ENCODE data around the gene POLRMT. TPM values are rescaled to one million over a fixed set of nuclear protein-coding genes. Genes with fewer than 3 reads are reported as not detected.

Gene POLRMT
- polyA plus RNA-seq, 1 experiment, result 38.6 TPM

GRCh38 chr19:571566-571974 lies 61.8 kb downstream of the POLRMT start:
- no peaks in the 10 kb centered on the region for H3K27me3 ChIP-seq (ENCODE audit: control insufficient read depth, insufficient read depth, low read length)
- H3K36me3 ChIP-seq (ENCODE audit: control insufficient read depth, insufficient read depth, low read length), result no peaks in the 10 kb centered on the region
- peak overlapping the region; percentile 44 for H3K4me3 ChIP-seq (ENCODE audit: low read depth, low read length)
- no peak for TF ChIP-seq CTCF (IDR thresholded peaks at IDR 0.05; ENCODE audit: insufficient read depth, low read depth, low read length)
- POLR2A ChIA-PET, result interaction anchor here (0.7 kb wide), 1 partner anchor 40 kb away, joined by 4 read pairs; the partner anchor contains the start of gene CDC34
- no peak for DNase-seq (ENCODE audit: low read depth)
- CTCF ChIA-PET, result interaction anchor here (0.9 to 1.4 kb wide), 2 partner anchors 12 to 39 kb away, joined by 3 to 6 read pairs; partner anchors contain the start of gene CDC34

- TF ChIP-seq CTCF (IDR thresholded peaks at IDR 0.05; ENCODE audit: insufficient read depth, low read depth, low read length), result no peak
- Histone ChIP-seq H3K36me3 (ENCODE audit: control insufficient read depth, insufficient read depth, low read length) (no peaks in the 10 kb centered on the region), H3K4me3 (ENCODE audit: low read depth, low read length) (peak overlapping the region; percentile 44), H3K27me3 (ENCODE audit: control insufficient read depth, insufficient read depth, low read length) (no peaks in the 10 kb centered on the region)
- no peak for DNase-seq (ENCODE audit: low read depth)
- ChIA-PET POLR2A (no interaction called here), CTCF (interaction anchor here (0.9 kb wide), 1 partner anchor 13 kb away, joined by 3 read pairs; no protein-coding TSS in a partner anchor)
Observed at GRCh38 chr19:570937-571565, 62.3 kb downstream of the POLRMT start.

- H3K27me3 ChIP-seq (ENCODE audit: control insufficient read depth, insufficient read depth, low read length), result no peaks in the 10 kb centered on the region
- no peaks in the 10 kb centered on the region for H3K36me3 ChIP-seq (ENCODE audit: control insufficient read depth, insufficient read depth, low read length)
- H3K4me3 ChIP-seq (ENCODE audit: low read depth, low read length), result no peak overlapping the region
- POLR2A ChIA-PET, result no interaction called here
- CTCF ChIA-PET, result interaction anchor here (0.9 kb wide), 1 partner anchor 19 kb away, joined by 5 read pairs; no protein-coding TSS in a partner anchor
- DNase-seq (ENCODE audit: low read depth), result no peak
- TF ChIP-seq CTCF (IDR thresholded peaks at IDR 0.05; ENCODE audit: insufficient read depth, low read depth, low read length), result no peak
Observed at GRCh38 chr19:570251-570686, 63.1 kb downstream of the POLRMT start.

- Histone ChIP-seq H3K4me3 (ENCODE audit: low read depth, low read length) (no peak overlapping the region), H3K36me3 (ENCODE audit: control insufficient read depth, insufficient read depth, low read length) (no peaks in the 10 kb centered on the region), H3K27me3 (ENCODE audit: control insufficient read depth, insufficient read depth, low read length) (no peaks in the 10 kb centered on the region)
- ChIA-PET POLR2A (no interaction called here), CTCF (interaction anchor here (1.0 to 1.8 kb wide), 5 partner anchors 12 to 57 kb away, joined by 3 to 9 read pairs (median 4); partner anchors contain the start of gene CDC34)
- no peak for DNase-seq (ENCODE audit: low read depth)
- TF ChIP-seq CTCF (IDR thresholded peaks at IDR 0.05; ENCODE audit: insufficient read depth, low read depth, low read length), result no peak
Observed at GRCh38 chr19:567296-567900, 65.9 kb downstream of the POLRMT start.

Other genes starting within 250 kb of the POLRMT start
- gene C2CD4C, start 224.4 kb downstream of the POLRMT start, polyA plus RNA-seq (2011; rRNA removed), result 0.04 and 0.07 TPM in 2 replicates
- gene SHC2, start 172.5 kb downstream of the POLRMT start, polyA plus RNA-seq (2011; rRNA removed), result 1.3 and 3.4 TPM in 2 replicates
- 0.10 TPM in 1 of 2 replicates, not detected in the other for gene MADCAM1, start 137.1 kb downstream of the POLRMT start, polyA plus RNA-seq (2011; rRNA removed)
- gene TPGS1, start 126.0 kb downstream of the POLRMT start, polyA plus RNA-seq (2011; rRNA removed), result 4.5 and 6.8 TPM in 2 replicates
- gene CDC34, start 101.8 kb downstream of the POLRMT start, polyA plus RNA-seq (2011; rRNA removed), result 49.1 and 75.2 TPM in 2 replicates
- not detected in 2 replicates for gene GZMM, start 89.5 kb downstream of the POLRMT start, polyA plus RNA-seq (2011; rRNA removed)
- gene BSG, start 60.9 kb downstream of the POLRMT start, polyA plus RNA-seq (2011; rRNA removed), result 579 and 1,176 TPM in 2 replicates
- 0.83 and 1.5 TPM in 2 replicates for gene HCN2, start 43.7 kb downstream of the POLRMT start, polyA plus RNA-seq (2011; rRNA removed)
- 0.05 TPM in 1 of 2 replicates, not detected in the other for gene FGF22, start 6.3 kb upstream of the POLRMT start, polyA plus RNA-seq (2011; rRNA removed)
- gene RNF126, start 29.7 kb upstream of the POLRMT start, polyA plus RNA-seq (2011; rRNA removed), result 2.7 and 2.9 TPM in 2 replicates
- gene FSTL3, start 42.9 kb upstream of the POLRMT start, polyA plus RNA-seq (2011; rRNA removed), result 62.5 and 83.2 TPM in 2 replicates
- gene PRSS57, start 61.9 kb upstream of the POLRMT start, polyA plus RNA-seq (2011; rRNA removed), result not detected in 2 replicates
- gene PALM, start 75.4 kb upstream of the POLRMT start, polyA plus RNA-seq (2011; rRNA removed), result 1.1 and 1.2 TPM in 2 replicates
- gene MISP, start 117.6 kb upstream of the POLRMT start, polyA plus RNA-seq (2011; rRNA removed), result 0.05 and 0.06 TPM in 2 replicates
- 137 and 328 TPM in 2 replicates for gene PTBP1, start 163.9 kb upstream of the POLRMT start, polyA plus RNA-seq (2011; rRNA removed)
- gene PLPPR3, start 188.4 kb upstream of the POLRMT start, polyA plus RNA-seq (2011; rRNA removed), result 0.56 and 1.1 TPM in 2 replicates
- gene AZU1, start 194.3 kb upstream of the POLRMT start, polyA plus RNA-seq (2011; rRNA removed), result 0.07 TPM in 1 of 2 replicates, not detected in the other
- gene PRTN3, start 207.5 kb upstream of the POLRMT start, polyA plus RNA-seq (2011; rRNA removed), result not detected in 2 replicates
- gene ELANE, start 218.8 kb upstream of the POLRMT start, polyA plus RNA-seq (2011; rRNA removed), result 0.10 and 0.12 TPM in 2 replicates
- 0.70 and 0.77 TPM in 2 replicates for gene CFD, start 226.1 kb upstream of the POLRMT start, polyA plus RNA-seq (2011; rRNA removed)

Data from BJ (cell line).